Measurements from ENCODE around the gene PEF1.
A peak's percentile ranks its signal among the peaks of the same experiment; 100 is the strongest.

Gene PEF1

GRCh38 chr1:31627930-31628559 lies 16.6 kb downstream of the PEF1 start:
- no peak for DNase-seq (ENCODE audit: low spot score)

GRCh38 chr1:31627301-31627929 lies 17.3 kb downstream of the PEF1 start:
- no peak for DNase-seq (ENCODE audit: low spot score)

GRCh38 chr1:31626223-31627207 lies 18.2 kb downstream of the PEF1 start:
- no peak for DNase-seq (ENCODE audit: low spot score)

GRCh38 chr1:31625561-31626222 lies 19.0 kb downstream of the PEF1 start:
- no peak for DNase-seq (ENCODE audit: low spot score)

- DNase-seq (ENCODE audit: low spot score) = no peak
These were observed 19.8 kb downstream of the PEF1 start for GRCh38 chr1:31624731-31625514.

GRCh38 chr1:31624309-31624708 lies 20.4 kb downstream of the PEF1 start:
- DNase-seq (ENCODE audit: low spot score) = no peak

GRCh38 chr1:31623365-31623764 lies 21.3 kb downstream of the PEF1 start:
- DNase-seq (ENCODE audit: low spot score) = no peak

- no peak for DNase-seq (ENCODE audit: low spot score)
These were observed 22.6 kb downstream of the PEF1 start for GRCh38 chr1:31621847-31622730.

- DNase-seq (ENCODE audit: low spot score) = no peak
These were observed 23.2 kb downstream of the PEF1 start for GRCh38 chr1:31621498-31621820.

GRCh38 chr1:31620631-31621497 lies 23.8 kb downstream of the PEF1 start:
- DNase-seq (ENCODE audit: low spot score) = no peak

- DNase-seq (ENCODE audit: low spot score) = no peak
These were observed 25.5 kb downstream of the PEF1 start for GRCh38 chr1:31618916-31619846.

- DNase-seq (ENCODE audit: low spot score) = peak; percentile 28
These were observed 26.5 kb downstream of the PEF1 start for GRCh38 chr1:31617916-31618746.

GRCh38 chr1:31617218-31617915 lies 27.3 kb downstream of the PEF1 start, which contains the start of gene HCRTR1:
TSS of gene HCRTR1 (plus strand) at chr1:31617689. CDS start at chr1:31619193, 1,504 bp downstream.
- DNase-seq (ENCODE audit: low spot score) = no peak

GRCh38 chr1:31615939-31616338 lies 28.7 kb downstream of the PEF1 start:
- no peak for DNase-seq (ENCODE audit: low spot score)

GRCh38 chr1:31615414-31615813 lies 29.3 kb downstream of the PEF1 start:
- no peak for DNase-seq (ENCODE audit: low spot score)

- no peak for DNase-seq (ENCODE audit: low spot score)
These were observed 30.2 kb downstream of the PEF1 start for GRCh38 chr1:31614414-31615005.
